ENCODE results near the gene PTPRD. TPM values are rescaled to one million over a fixed set of nuclear protein-coding genes. Genes with fewer than 3 reads are reported as not detected.

Gene PTPRD
- total and polyA plus RNA-seq, 2 experiments from 2014 or later = 11.5 to 58.0 TPM

DNA sequence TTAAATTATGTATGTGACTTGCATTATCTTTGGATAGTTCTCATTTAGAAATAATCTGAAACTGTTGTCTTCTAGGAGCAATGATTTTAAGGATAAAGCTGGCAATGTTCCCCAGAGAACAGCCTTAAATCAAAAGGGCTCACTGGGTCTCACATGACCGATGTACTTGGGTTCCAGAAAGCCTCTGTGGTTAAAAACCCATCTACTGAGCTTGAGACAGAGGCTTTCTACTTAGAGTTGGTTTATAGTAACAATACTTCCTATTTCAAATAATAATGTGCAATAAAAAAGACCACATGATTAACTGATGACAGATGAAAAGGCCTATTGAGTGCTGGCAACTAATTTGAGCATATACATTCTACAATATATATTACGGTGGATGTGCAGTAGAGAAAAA is 1143.5 kb downstream of the PTPRD start:
- no peak for TF ChIP-seq CREB1 (CRISPR knock-in tag; IDR thresholded peaks at IDR 0.05; ENCODE audit: low read depth)
- TF ChIP-seq POLR2AphosphoS5 (IDR thresholded peaks at IDR 0.05; ENCODE audit: low read depth) = no peak
- TF ChIP-seq, protein P1, sequence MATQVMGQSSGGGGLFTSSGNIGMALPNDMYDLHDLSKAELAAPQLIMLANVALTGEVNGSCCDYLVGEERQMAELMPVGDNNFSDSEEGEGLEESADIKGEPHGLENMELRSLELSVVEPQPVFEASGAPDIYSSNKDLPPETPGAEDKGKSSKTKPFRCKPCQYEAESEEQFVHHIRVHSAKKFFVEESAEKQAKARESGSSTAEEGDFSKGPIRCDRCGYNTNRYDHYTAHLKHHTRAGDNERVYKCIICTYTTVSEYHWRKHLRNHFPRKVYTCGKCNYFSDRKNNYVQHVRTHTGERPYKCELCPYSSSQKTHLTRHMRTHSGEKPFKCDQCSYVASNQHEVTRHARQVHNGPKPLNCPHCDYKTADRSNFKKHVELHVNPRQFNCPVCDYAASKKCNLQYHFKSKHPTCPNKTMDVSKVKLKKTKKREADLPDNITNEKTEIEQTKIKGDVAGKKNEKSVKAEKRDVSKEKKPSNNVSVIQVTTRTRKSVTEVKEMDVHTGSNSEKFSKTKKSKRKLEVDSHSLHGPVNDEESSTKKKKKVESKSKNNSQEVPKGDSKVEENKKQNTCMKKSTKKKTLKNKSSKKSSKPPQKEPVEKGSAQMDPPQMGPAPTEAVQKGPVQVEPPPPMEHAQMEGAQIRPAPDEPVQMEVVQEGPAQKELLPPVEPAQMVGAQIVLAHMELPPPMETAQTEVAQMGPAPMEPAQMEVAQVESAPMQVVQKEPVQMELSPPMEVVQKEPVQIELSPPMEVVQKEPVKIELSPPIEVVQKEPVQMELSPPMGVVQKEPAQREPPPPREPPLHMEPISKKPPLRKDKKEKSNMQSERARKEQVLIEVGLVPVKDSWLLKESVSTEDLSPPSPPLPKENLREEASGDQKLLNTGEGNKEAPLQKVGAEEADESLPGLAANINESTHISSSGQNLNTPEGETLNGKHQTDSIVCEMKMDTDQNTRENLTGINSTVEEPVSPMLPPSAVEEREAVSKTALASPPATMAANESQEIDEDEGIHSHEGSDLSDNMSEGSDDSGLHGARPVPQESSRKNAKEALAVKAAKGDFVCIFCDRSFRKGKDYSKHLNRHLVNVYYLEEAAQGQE (IDR thresholded peaks at IDR 0.05; ENCODE audit: unreplicated experiment) = no peak
- TF ChIP-seq ZNF114 (CRISPR knock-in tag; IDR thresholded peaks at IDR 0.05) = no peak
- TF ChIP-seq ZNF331 (CRISPR knock-in tag; IDR thresholded peaks at IDR 0.05; ENCODE audit: low read depth) = no peak
- no peak for TF ChIP-seq EZH2 (IDR thresholded peaks at IDR 0.05; ENCODE audit: low read depth, unreplicated experiment)
- TF ChIP-seq, protein P2, sequence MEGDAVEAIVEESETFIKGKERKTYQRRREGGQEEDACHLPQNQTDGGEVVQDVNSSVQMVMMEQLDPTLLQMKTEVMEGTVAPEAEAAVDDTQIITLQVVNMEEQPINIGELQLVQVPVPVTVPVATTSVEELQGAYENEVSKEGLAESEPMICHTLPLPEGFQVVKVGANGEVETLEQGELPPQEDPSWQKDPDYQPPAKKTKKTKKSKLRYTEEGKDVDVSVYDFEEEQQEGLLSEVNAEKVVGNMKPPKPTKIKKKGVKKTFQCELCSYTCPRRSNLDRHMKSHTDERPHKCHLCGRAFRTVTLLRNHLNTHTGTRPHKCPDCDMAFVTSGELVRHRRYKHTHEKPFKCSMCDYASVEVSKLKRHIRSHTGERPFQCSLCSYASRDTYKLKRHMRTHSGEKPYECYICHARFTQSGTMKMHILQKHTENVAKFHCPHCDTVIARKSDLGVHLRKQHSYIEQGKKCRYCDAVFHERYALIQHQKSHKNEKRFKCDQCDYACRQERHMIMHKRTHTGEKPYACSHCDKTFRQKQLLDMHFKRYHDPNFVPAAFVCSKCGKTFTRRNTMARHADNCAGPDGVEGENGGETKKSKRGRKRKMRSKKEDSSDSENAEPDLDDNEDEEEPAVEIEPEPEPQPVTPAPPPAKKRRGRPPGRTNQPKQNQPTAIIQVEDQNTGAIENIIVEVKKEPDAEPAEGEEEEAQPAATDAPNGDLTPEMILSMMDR (conservative IDR thresholded peaks at IDR 0.05; ENCODE audit: low read depth in 2 of 2) = no peak
- TF ChIP-seq, protein P3, sequence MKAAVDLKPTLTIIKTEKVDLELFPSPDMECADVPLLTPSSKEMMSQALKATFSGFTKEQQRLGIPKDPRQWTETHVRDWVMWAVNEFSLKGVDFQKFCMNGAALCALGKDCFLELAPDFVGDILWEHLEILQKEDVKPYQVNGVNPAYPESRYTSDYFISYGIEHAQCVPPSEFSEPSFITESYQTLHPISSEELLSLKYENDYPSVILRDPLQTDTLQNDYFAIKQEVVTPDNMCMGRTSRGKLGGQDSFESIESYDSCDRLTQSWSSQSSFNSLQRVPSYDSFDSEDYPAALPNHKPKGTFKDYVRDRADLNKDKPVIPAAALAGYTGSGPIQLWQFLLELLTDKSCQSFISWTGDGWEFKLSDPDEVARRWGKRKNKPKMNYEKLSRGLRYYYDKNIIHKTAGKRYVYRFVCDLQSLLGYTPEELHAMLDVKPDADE (IDR thresholded peaks at IDR 0.05) = no peak
- no peak for TF ChIP-seq EZH2phosphoT487 (IDR thresholded peaks at IDR 0.05; ENCODE audit: unreplicated experiment)
- TF ChIP-seq, protein P4, sequence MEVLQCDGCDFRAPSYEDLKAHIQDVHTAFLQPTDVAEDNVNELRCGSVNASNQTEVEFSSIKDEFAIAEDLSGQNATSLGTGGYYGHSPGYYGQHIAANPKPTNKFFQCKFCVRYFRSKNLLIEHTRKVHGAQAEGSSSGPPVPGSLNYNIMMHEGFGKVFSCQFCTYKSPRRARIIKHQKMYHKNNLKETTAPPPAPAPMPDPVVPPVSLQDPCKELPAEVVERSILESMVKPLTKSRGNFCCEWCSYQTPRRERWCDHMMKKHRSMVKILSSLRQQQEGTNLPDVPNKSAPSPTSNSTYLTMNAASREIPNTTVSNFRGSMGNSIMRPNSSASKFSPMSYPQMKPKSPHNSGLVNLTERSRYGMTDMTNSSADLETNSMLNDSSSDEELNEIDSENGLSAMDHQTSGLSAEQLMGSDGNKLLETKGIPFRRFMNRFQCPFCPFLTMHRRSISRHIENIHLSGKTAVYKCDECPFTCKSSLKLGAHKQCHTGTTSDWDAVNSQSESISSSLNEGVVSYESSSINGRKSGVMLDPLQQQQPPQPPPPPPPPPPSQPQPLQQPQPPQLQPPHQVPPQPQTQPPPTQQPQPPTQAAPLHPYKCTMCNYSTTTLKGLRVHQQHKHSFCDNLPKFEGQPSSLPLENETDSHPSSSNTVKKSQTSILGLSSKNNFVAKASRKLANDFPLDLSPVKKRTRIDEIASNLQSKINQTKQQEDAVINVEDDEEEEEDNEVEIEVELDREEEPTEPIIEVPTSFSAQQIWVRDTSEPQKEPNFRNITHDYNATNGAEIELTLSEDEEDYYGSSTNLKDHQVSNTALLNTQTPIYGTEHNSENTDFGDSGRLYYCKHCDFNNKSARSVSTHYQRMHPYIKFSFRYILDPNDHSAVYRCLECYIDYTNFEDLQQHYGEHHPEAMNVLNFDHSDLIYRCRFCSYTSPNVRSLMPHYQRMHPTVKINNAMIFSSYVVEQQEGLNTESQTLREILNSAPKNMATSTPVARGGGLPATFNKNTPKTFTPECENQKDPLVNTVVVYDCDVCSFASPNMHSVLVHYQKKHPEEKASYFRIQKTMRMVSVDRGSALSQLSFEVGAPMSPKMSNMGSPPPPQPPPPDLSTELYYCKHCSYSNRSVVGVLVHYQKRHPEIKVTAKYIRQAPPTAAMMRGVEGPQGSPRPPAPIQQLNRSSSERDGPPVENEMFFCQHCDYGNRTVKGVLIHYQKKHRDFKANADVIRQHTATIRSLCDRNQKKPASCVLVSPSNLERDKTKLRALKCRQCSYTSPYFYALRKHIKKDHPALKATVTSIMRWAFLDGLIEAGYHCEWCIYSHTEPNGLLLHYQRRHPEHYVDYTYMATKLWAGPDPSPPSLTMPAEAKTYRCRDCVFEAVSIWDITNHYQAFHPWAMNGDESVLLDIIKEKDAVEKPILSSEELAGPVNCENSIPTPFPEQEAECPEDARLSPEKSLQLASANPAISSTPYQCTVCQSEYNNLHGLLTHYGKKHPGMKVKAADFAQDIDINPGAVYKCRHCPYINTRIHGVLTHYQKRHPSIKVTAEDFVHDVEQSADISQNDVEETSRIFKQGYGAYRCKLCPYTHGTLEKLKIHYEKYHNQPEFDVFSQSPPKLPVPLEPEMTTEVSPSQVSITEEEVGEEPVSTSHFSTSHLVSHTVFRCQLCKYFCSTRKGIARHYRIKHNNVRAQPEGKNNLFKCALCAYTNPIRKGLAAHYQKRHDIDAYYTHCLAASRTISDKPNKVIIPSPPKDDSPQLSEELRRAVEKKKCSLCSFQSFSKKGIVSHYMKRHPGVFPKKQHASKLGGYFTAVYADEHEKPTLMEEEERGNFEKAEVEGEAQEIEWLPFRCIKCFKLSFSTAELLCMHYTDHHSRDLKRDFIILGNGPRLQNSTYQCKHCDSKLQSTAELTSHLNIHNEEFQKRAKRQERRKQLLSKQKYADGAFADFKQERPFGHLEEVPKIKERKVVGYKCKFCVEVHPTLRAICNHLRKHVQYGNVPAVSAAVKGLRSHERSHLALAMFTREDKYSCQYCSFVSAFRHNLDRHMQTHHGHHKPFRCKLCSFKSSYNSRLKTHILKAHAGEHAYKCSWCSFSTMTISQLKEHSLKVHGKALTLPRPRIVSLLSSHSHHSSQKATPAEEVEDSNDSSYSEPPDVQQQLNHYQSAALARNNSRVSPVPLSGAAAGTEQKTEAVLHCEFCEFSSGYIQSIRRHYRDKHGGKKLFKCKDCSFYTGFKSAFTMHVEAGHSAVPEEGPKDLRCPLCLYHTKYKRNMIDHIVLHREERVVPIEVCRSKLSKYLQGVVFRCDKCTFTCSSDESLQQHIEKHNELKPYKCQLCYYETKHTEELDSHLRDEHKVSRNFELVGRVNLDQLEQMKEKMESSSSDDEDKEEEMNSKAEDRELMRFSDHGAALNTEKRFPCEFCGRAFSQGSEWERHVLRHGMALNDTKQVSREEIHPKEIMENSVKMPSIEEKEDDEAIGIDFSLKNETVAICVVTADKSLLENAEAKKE (CRISPR knock-in tag; IDR thresholded peaks at IDR 0.05) = no peak
- TF ChIP-seq JUNB (IDR thresholded peaks at IDR 0.05; ENCODE audit: unreplicated experiment) = no peak
- TF ChIP-seq STAT1 (IDR thresholded peaks at IDR 0.05; ENCODE audit: unreplicated experiment) = no peak
- no peak for TF ChIP-seq NANOG (IDR thresholded peaks at IDR 0.05; ENCODE audit: borderline replicate concordance)

More for the DNA sequence above, 1143.5 kb downstream of the PTPRD start:
- no peaks in the 10 kb centered on the region for H3F3A ChIP-seq (replicated peaks; ENCODE audit: low read depth)
- Mint-ChIP-seq H3K9me3 (no peaks in the 10 kb centered on the region), H3K36me3 (ENCODE audit: low read depth) (no peaks in the 10 kb centered on the region), H3K27ac (no peak overlapping the region), H3K27me3 (ENCODE audit: insufficient read depth, low read depth, poor library complexity) (no peaks in the 10 kb centered on the region), H3K4me1 (no peaks in the 10 kb centered on the region), H3K4me3 (no peak overlapping the region)
- no peaks in the 10 kb centered on the region for H4K20me1 ChIP-seq (replicated peaks; ENCODE audit: insufficient read depth)
- no peak for DNase-seq (ENCODE audit: low spot score)
- ATAC-seq = no peak
- no peaks in the 10 kb centered on the region for H3K79me2 ChIP-seq (replicated peaks; ENCODE audit: insufficient read depth)
- H3K9me2 ChIP-seq (ENCODE audit: insufficient read depth) = no peaks in the 10 kb centered on the region
- H3K4me3 ChIP-seq = no peak overlapping the region
- no peak overlapping the region for H3K27ac ChIP-seq (ENCODE audit: low read depth)
- H3K36me3 ChIP-seq (ENCODE audit: insufficient read depth) = no peaks in the 10 kb centered on the region
- H3K4me1 ChIP-seq (ENCODE audit: insufficient read depth) = no peaks in the 10 kb centered on the region
- no peak overlapping the region for H3K4me2 ChIP-seq
- H3K27me3 ChIP-seq (ENCODE audit: insufficient read depth) = no peaks in the 10 kb centered on the region
- H2AFZ ChIP-seq = no peak overlapping the region
